ENCODE results near the gene COLEC12. TPM values are rescaled to one million over a fixed set of nuclear protein-coding genes. Genes with fewer than 3 reads are reported as not detected.

COLEC12 gene
- total RNA-seq, 1 experiment from 2014 or later: 0.03 TPM

GRCh38 chr18:389658-390357 lies 110.7 kb downstream of the COLEC12 start:
- in situ Hi-C loops (cut with HindIII; ENCODE audit: low pct_unique_long_range_greater_than_20kb, low sequenced_read_pairs): no loop called here
- DNase-seq (ENCODE audit: low read depth, low spot score) (no peak), ATAC-seq (no peak)
- Histone ChIP-seq H3K4me1 (ENCODE audit: control insufficient read depth, insufficient read depth, low read length) (no peaks in the 10 kb centered on the region), H3K9me3 (ENCODE audit: control insufficient read depth, insufficient read depth, low read depth, low read length) (no peaks in the 10 kb centered on the region), H3K4me3 (ENCODE audit: low read depth in 2 of 2, low read length in 2 of 2) (no peak overlapping the region), H3K27ac (ENCODE audit: low read length) (no peak overlapping the region), H3K27me3 (ENCODE audit: control insufficient read depth, insufficient read depth, low read length) (peaks cover 4% of the 10 kb centered on the region; the same call in 1 of the 2 replicates), H3K36me3 (ENCODE audit: control insufficient read depth, insufficient read depth, low read length) (no peaks in the 10 kb centered on the region)
- intact Hi-C loops (cut with micrococcal nuclease; ENCODE audit: unreplicated experiment): no loop called here
- TF ChIP-seq CTCF (IDR thresholded peaks at IDR 0.05): no peak
- no peak for TF ChIP-seq REST (IDR thresholded peaks at IDR 0.05; ENCODE audit: insufficient read depth in 1 of 2, low read depth in 2 of 2, low read length in 1 of 2)
- no peak for TF ChIP-seq TCF7L2 (IDR thresholded peaks at IDR 0.05; ENCODE audit: low read depth, low read length)
- TF ChIP-seq SIN3A (IDR thresholded peaks at IDR 0.05; ENCODE audit: borderline replicate concordance, insufficient read depth, low read depth, low read length): no peak
- no peak for TF ChIP-seq POLR2AphosphoS5 (IDR thresholded peaks at IDR 0.05; ENCODE audit: low read depth, low read length)
- POLR2A ChIA-PET: no interaction called here
- BruUV-seq (replicated peaks): no TSS peak
- CTCF ChIA-PET: no interaction called here

- BruUV-seq (replicated peaks): no TSS peak
- H3K36me3 ChIP-seq (ENCODE audit: control insufficient read depth, insufficient read depth, low read length): no peaks in the 10 kb centered on the region
- H3K4me1 ChIP-seq (ENCODE audit: control insufficient read depth, insufficient read depth, low read length): no peaks in the 10 kb centered on the region
- no peak for ATAC-seq
- intact Hi-C loops (cut with micrococcal nuclease; ENCODE audit: unreplicated experiment): no loop called here
- TF ChIP-seq REST (IDR thresholded peaks at IDR 0.05; ENCODE audit: insufficient read depth in 1 of 2, low read depth in 2 of 2, low read length in 1 of 2): no peak
- TF ChIP-seq POLR2AphosphoS5 (IDR thresholded peaks at IDR 0.05; ENCODE audit: low read depth, low read length): no peak
- TF ChIP-seq SIN3A (IDR thresholded peaks at IDR 0.05; ENCODE audit: borderline replicate concordance, insufficient read depth, low read depth, low read length): no peak
- TF ChIP-seq CTCF (IDR thresholded peaks at IDR 0.05): no peak
- TF ChIP-seq TCF7L2 (IDR thresholded peaks at IDR 0.05; ENCODE audit: low read depth, low read length): no peak
- H3K27ac ChIP-seq (ENCODE audit: low read length): no peak overlapping the region
- CTCF ChIA-PET: no interaction called here
- in situ Hi-C loops (cut with HindIII; ENCODE audit: low pct_unique_long_range_greater_than_20kb, low sequenced_read_pairs): no loop called here
- no peak overlapping the region for H3K4me3 ChIP-seq (ENCODE audit: low read depth in 2 of 2, low read length in 2 of 2)
- no peaks in the 10 kb centered on the region for H3K9me3 ChIP-seq (ENCODE audit: control insufficient read depth, insufficient read depth, low read depth, low read length)
- POLR2A ChIA-PET: no interaction called here
- DNase-seq (ENCODE audit: low read depth, low spot score): no peak
- peaks cover 6% of the 10 kb centered on the region; the same call in 1 of the 2 replicates for H3K27me3 ChIP-seq (ENCODE audit: control insufficient read depth, insufficient read depth, low read length)
These were observed 112.3 kb downstream of the COLEC12 start for GRCh38 chr18:388200-388599.

All from Panc1 (cell line).